ENCODE measurements around the gene LIN28B.
"Not testable (repeated sequence)": the region's sequence is repeated elsewhere in the genome, so short reads cannot be mapped to it uniquely, and the experiment has no call there.

LIN28B gene

DNA sequence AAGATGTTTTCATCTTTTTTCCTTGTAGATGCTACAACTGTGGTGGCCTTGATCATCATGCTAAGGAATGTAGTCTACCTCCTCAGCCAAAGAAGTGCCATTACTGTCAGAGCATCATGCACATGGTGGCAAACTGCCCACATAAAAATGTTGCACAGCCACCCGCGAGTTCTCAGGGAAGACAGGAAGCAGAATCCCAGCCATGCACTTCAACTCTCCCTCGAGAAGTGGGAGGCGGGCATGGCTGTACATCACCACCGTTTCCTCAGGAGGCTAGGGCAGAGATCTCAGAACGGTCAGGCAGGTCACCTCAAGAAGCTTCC, 121.4 kb downstream of the LIN28B start:
- no peak overlapping the region for H3K27ac ChIP-seq (ENCODE audit: low read length)
- no peak overlapping the region for H3K9ac ChIP-seq (ENCODE audit: low read depth, low read length)
- H3K4me3 ChIP-seq (ENCODE audit: low read depth in 1 of 2, low read length in 2 of 2), result no peak overlapping the region
- H3K4me2 ChIP-seq (ENCODE audit: insufficient read depth, low read length), result no peak overlapping the region
- H2AFZ ChIP-seq (ENCODE audit: low read depth, low read length), result no peak overlapping the region
- no peaks in the 10 kb centered on the region for H3K9me3 ChIP-seq (ENCODE audit: insufficient read depth, low read length, severe bottlenecking)
- peaks cover 6% of the 10 kb centered on the region for H3K4me1 ChIP-seq (ENCODE audit: insufficient read depth, low read length)
- no peaks in the 10 kb centered on the region for H3K27me3 ChIP-seq (ENCODE audit: insufficient read depth, low read length, poor library complexity)
- ATAC-seq (ENCODE audit: insufficient read depth, low read depth) (peak; percentile 18; the same call in 1 of the 3 replicates), DNase-seq (no peak)
- TF ChIP-seq, protein P1, sequence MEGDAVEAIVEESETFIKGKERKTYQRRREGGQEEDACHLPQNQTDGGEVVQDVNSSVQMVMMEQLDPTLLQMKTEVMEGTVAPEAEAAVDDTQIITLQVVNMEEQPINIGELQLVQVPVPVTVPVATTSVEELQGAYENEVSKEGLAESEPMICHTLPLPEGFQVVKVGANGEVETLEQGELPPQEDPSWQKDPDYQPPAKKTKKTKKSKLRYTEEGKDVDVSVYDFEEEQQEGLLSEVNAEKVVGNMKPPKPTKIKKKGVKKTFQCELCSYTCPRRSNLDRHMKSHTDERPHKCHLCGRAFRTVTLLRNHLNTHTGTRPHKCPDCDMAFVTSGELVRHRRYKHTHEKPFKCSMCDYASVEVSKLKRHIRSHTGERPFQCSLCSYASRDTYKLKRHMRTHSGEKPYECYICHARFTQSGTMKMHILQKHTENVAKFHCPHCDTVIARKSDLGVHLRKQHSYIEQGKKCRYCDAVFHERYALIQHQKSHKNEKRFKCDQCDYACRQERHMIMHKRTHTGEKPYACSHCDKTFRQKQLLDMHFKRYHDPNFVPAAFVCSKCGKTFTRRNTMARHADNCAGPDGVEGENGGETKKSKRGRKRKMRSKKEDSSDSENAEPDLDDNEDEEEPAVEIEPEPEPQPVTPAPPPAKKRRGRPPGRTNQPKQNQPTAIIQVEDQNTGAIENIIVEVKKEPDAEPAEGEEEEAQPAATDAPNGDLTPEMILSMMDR (IDR thresholded peaks at IDR 0.05; ENCODE audit: borderline replicate concordance, extremely low read depth, low read length, poor library complexity, severe bottlenecking), result no peak
- no peak for TF ChIP-seq EZH2 (IDR thresholded peaks at IDR 0.05; ENCODE audit: borderline replicate concordance, low read depth, low read length, severe bottlenecking)
- H4K20me1 ChIP-seq (ENCODE audit: insufficient read depth, low read length), result no peaks in the 10 kb centered on the region
- no peaks in the 10 kb centered on the region for H3K79me2 ChIP-seq (ENCODE audit: insufficient read depth, low read length)
- H3K36me3 ChIP-seq (ENCODE audit: insufficient read depth, low read length), result 0 out of 2 replicates have a peak, but pooled peaks cover 4% of the 10 kb centered on the region

DNA sequence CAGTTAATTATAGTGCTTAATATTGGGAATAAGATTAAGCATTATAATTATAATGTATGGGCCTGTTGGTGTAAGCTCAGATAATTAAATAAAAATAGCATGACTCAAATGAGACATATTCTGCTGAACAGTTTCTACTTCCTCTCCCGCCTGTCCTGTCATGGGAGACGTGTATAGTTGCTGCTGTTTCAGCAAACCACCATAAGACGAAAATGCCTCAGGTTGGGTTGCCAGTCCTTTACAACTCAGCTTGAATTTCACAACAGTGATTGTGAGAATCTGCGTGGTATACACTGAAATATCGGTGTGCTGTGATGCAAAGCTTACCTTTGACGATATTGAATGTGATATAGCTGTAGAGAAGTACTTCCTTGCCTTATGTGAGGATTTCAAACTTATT, 123.4 kb downstream of the LIN28B start:
- H3K9ac ChIP-seq (ENCODE audit: low read depth, low read length), result no peak overlapping the region
- no peak overlapping the region for H3K27ac ChIP-seq (ENCODE audit: low read length)
- 0 out of 2 replicates have a peak, but pooled peaks cover 4% of the 10 kb centered on the region for H3K36me3 ChIP-seq (ENCODE audit: insufficient read depth, low read length)
- H3K27me3 ChIP-seq (ENCODE audit: insufficient read depth, low read length, poor library complexity), result no peaks in the 10 kb centered on the region
- TF ChIP-seq, protein P1 (IDR thresholded peaks at IDR 0.05; ENCODE audit: borderline replicate concordance, extremely low read depth, low read length, poor library complexity, severe bottlenecking), result no peak
- TF ChIP-seq EZH2 (IDR thresholded peaks at IDR 0.05; ENCODE audit: borderline replicate concordance, low read depth, low read length, severe bottlenecking), result no peak
- H3K9me3 ChIP-seq (ENCODE audit: insufficient read depth, low read length, severe bottlenecking), result no peaks in the 10 kb centered on the region
- no peak overlapping the region for H2AFZ ChIP-seq (ENCODE audit: low read depth, low read length)
- H4K20me1 ChIP-seq (ENCODE audit: insufficient read depth, low read length), result no peaks in the 10 kb centered on the region
- H3K4me3 ChIP-seq (ENCODE audit: low read depth in 1 of 2, low read length in 2 of 2), result no peak overlapping the region
- DNase-seq, result no peak
- H3K79me2 ChIP-seq (ENCODE audit: insufficient read depth, low read length), result no peaks in the 10 kb centered on the region
- H3K4me2 ChIP-seq (ENCODE audit: insufficient read depth, low read length), result no peak overlapping the region
- no peak for ATAC-seq (ENCODE audit: insufficient read depth, low read depth)
- H3K4me1 ChIP-seq (ENCODE audit: insufficient read depth, low read length), result peaks cover 6% of the 10 kb centered on the region

DNA sequence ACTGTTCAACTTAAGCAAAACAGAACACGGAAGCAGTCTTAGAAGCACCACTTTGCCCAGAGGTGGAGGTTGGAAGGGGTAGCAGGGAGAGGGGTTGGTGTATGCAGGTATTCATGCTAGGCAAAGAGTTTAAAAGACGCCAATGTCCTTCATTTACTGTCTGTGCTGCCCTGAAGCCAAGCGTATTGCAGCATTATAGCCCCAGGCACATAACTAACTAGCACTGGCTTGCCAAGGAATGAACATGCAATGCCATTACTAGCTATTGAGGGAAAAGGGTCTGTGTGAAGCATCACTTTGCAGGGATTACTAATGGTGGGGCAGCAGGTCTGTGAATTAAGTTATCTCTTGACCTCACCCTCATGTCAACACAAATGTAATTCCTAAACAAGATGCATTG, 124.8 kb downstream of the LIN28B start:
- H3K79me2 ChIP-seq (ENCODE audit: insufficient read depth, low read length), result not testable (repeated sequence)

DNA sequence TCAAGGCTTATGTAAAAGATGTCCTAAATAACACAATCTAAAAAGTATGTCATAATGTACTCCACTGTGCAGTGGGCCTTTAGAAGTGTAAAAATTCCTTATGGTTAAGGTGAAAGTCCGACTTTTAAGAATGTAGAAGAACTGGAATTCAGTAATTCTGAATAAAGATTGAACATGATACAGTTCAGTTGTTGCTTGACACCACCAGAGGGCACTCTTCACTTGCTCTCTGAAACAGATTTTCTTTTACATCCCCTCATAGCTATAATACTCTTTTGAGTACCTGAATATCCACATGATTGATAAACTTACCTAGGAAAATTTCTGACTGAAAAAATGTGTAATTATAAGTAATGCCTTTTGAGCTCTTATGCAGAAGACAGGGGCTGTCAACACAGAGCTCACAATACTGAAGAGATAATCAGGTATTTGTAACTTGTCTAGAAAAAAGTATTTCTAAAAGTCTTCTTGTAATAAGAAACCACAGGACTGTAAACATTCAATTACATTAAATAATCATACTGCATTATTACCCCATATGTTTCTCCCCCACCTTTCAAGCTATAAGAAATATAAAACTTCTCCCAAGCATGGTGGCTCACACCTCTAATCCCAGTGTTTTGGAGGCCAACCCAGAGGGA, 130.8 kb downstream of the LIN28B start:
- no peaks in the 10 kb centered on the region for H3K4me1 ChIP-seq (ENCODE audit: insufficient read depth, low read length)
- H3K9me3 ChIP-seq (ENCODE audit: insufficient read depth, low read length, severe bottlenecking), result no peaks in the 10 kb centered on the region
- no peaks in the 10 kb centered on the region for H3K27me3 ChIP-seq (ENCODE audit: insufficient read depth, low read length, poor library complexity)
- no peak for TF ChIP-seq EZH2 (IDR thresholded peaks at IDR 0.05; ENCODE audit: borderline replicate concordance, low read depth, low read length, severe bottlenecking)
- TF ChIP-seq, protein P1 (IDR thresholded peaks at IDR 0.05; ENCODE audit: borderline replicate concordance, extremely low read depth, low read length, poor library complexity, severe bottlenecking), result peak; percentile 94
- no peak overlapping the region for H2AFZ ChIP-seq (ENCODE audit: low read depth, low read length)
- H3K36me3 ChIP-seq (ENCODE audit: insufficient read depth, low read length), result no peaks in the 10 kb centered on the region
- H3K4me2 ChIP-seq (ENCODE audit: insufficient read depth, low read length), result no peak overlapping the region
- H4K20me1 ChIP-seq (ENCODE audit: insufficient read depth, low read length), result no peaks in the 10 kb centered on the region
- no peak overlapping the region for H3K9ac ChIP-seq (ENCODE audit: low read depth, low read length)
- no peak overlapping the region for H3K27ac ChIP-seq (ENCODE audit: low read length)
- H3K4me3 ChIP-seq (ENCODE audit: low read depth in 1 of 2, low read length in 2 of 2), result no peak overlapping the region
- no peaks in the 10 kb centered on the region for H3K79me2 ChIP-seq (ENCODE audit: insufficient read depth, low read length)
- DNase-seq (peak; percentile 34), ATAC-seq (ENCODE audit: insufficient read depth, low read depth) (peak; percentile 79)

More for the DNA sequence above, 124.8 kb downstream of the LIN28B start:
- H3K9me3 ChIP-seq (ENCODE audit: insufficient read depth, low read length, severe bottlenecking); H4K20me1 ChIP-seq (ENCODE audit: insufficient read depth, low read length); H3K4me3 ChIP-seq (ENCODE audit: low read depth in 1 of 2, low read length in 2 of 2); DNase-seq; H2AFZ ChIP-seq (ENCODE audit: low read depth, low read length); H3K9ac ChIP-seq (ENCODE audit: low read depth, low read length); ATAC-seq (ENCODE audit: insufficient read depth, low read depth); H3K4me1 ChIP-seq (ENCODE audit: insufficient read depth, low read length); H3K27ac ChIP-seq (ENCODE audit: low read length); H3K4me2 ChIP-seq (ENCODE audit: insufficient read depth, low read length); H3K36me3 ChIP-seq (ENCODE audit: insufficient read depth, low read length); H3K27me3 ChIP-seq (ENCODE audit: insufficient read depth, low read length, poor library complexity): not testable (repeated sequence)

Data from DND-41 (cell line).